Ovary (tissue), 9 donors: ENCODE data around the gene LAMC1. TPM values are rescaled to one million over a fixed set of nuclear protein-coding genes. Genes with fewer than 3 reads are reported as not detected.
"Not testable (repeated sequence)": the region's sequence is repeated elsewhere in the genome, so short reads cannot be mapped to it uniquely, and the experiment has no call there.

ENCODE experiments used
- DNase-seq, 5 donors: peaks; one replicate each; pipeline ENCODE4 v3.0.0-alpha.2; 2019 to 2020
- H3K27ac ChIP-seq, 2 donors: fragments of 200-600 bp; one replicate each; pipeline versions ENCODE4 v1.5.1 to v1.8.0; 2019 to 2022
- H3K27me3 ChIP-seq: fragments of 200-600 bp; one replicate; pipeline ENCODE4 v1.8.0; 2022
- H3K36me3 ChIP-seq: fragments of 200-600 bp; sonication (generic); one replicate; pipeline ENCODE4 v1.5.1; 2019
- H3K4me1 ChIP-seq: one replicate; pipeline ENCODE4 v1.8.1; 2013; ENCODE audit warnings: mild to moderate bottlenecking, moderate library complexity; ENCODE audit not compliant: insufficient read depth
- H3K4me3 ChIP-seq: fragments of 200-600 bp; sonication (generic); one replicate; pipeline ENCODE4 v1.5.1; 2017
- H3K9me3 ChIP-seq, 2 donors: fragments of 200-600 bp in 1 of 2; sonication (generic) in 1 of 2; one replicate each; pipeline versions ENCODE4 v1.5.1 to v1.8.1; 2013 to 2019; ENCODE audit warnings: mild to moderate bottlenecking in 1 of 2, moderate library complexity in 1 of 2
- CTCF ChIP-seq, 3 donors: fragments of 450-650 bp in 2 of 3; fragments of 200-600 bp in 1 of 3; IDR thresholded peaks; one replicate each; pipeline versions ENCODE4 v1.5.1 to v1.8.0; 2016 to 2022; ENCODE audit warnings: antibody characterized with exemption in 3 of 3, mild to moderate bottlenecking in 1 of 3
- EP300 ChIP-seq: sonication (generic); formaldehyde crosslinking; IDR thresholded peaks from one replicate; pipeline ENCODE4 v1.6.1; 2017; ENCODE audit warnings: antibody characterized with exemption
- POLR2A ChIP-seq: fragments of 450-650 bp; IDR thresholded peaks from one replicate; pipeline ENCODE4 v1.6.1; 2017; ENCODE audit warnings: antibody characterized with exemption, mild to moderate bottlenecking, moderate library complexity
- WGBS, 3 donors: extraction: QIAGEN DNeasy Blood & Tissue Kit in 1 of 3; methylation state at CpG; one replicate each; pipeline versions ENCODE4 v1.1.5 to v1.1.7; 2013 to 2017; 5-methylcytosine and 5-hydroxymethylcytosine counted together
- intact Hi-C, 4 donors: fragments of 100-400 bp; cut with DNase I; formaldehyde crosslinking; loops; one replicate each; pipeline versions ENCODE4 v1.11.0 to v1.15.1; 2022 to 2023
- polyA plus RNA-seq, 2 donors: library from polyadenylated mRNA; stranded (reverse); fragments of 200-250 nt in 1 of 2; fragments of 350-450 nt in 1 of 2; fragmentation: Illumina TruSeq in 1 of 2; extraction: RNeasy Lipid Tissue Mini Kit (QIAGEN cat#74804) in 1 of 2; gene quantifications; one replicate each; pipeline ENCODE4 v1.2.3, GENCODE V29; 2013 to 2014
- total RNA-seq, 7 donors: library from RNA; depleted of rRNA in 2 of 7; stranded (reverse); fragments of >200 nt in 2 of 7; fragmentation: NEBNext Ultra II Directional in 3 of 7; extraction: Animal tissue kit (Norgen Biotek cat#: 25700) in 3 of 7; gene quantifications; one replicate each; pipeline versions ENCODE4 v1.1.0 to v1.2.4, GENCODE V29; 2016 to 2023
- donor health status: DM: no; HTN: no; CAD: no; lungs with moderate emphysema.
- donor health status: DM: no; HTN: no; CAD: no.
- donor health status: Bipolar disorder and iron deficiency.
- donor health status: DM: yes; HTN: yes; CAD: no.
- donor health status: DM: no; HTN: no; CAD: no.
- donor health status: DM: yes; HTN: yes; CAD: no.

Gene LAMC1
- total and polyA plus RNA-seq, 9 donors = 51.3 to 205 (median 85.2) TPM

DNA sequence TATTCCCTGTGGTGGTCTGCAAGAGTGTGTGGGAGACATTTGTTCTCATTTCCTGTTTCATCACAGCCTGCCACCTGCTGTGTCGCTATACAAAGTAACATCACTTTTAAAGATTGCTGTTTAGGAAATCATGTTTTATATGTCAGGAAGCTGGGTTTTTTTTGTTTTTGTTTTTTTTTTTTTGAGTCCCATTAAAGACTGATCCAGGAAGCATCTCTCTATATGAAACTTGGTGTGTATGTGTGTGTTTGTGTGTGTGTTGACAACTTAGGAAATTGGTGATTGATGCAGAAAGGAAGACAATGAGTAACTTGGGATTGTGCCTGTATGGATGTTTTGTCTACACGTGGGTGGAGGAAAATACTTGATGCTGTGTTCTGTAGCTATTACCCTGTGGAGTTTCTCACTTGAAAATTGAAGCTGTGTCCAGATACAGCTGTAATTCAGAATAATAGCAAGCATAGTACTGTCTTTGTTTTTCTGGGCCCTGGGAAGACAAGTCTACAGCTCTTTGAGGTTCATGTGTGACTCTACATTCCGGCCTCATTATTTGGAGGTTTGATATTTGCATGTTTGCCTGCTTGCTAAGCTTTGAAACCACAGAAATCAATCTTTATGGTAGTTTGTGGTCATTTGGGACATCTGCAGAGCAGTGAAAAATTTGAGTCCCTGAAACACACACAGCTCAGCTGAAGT, 47.9 kb downstream of the LAMC1 start:
- no peak for DNase-seq
- WGBS, 3 donors = 16 to 23% (median 17%) methylated on average over 3 of the region's 3 CpGs
- H3K4me3 ChIP-seq = no peak overlapping the region
- no peaks in the 10 kb centered on the region for H3K9me3 ChIP-seq
- intact Hi-C loops = loop anchor here in 1 of 4 donors (10.0 kb wide), 1 partner anchor 46 kb away; the partner anchor contains the start of gene LAMC1
- TF ChIP-seq CTCF (IDR thresholded peaks at IDR 0.05) (no peak), EP300 (no peak), POLR2A (no peak)
- peaks cover 9% of the 10 kb centered on the region for H3K4me1 ChIP-seq
- H3K27me3 ChIP-seq = no peaks in the 10 kb centered on the region
- no peaks in the 10 kb centered on the region for H3K36me3 ChIP-seq
- H3K27ac ChIP-seq = no peak overlapping the region

DNA sequence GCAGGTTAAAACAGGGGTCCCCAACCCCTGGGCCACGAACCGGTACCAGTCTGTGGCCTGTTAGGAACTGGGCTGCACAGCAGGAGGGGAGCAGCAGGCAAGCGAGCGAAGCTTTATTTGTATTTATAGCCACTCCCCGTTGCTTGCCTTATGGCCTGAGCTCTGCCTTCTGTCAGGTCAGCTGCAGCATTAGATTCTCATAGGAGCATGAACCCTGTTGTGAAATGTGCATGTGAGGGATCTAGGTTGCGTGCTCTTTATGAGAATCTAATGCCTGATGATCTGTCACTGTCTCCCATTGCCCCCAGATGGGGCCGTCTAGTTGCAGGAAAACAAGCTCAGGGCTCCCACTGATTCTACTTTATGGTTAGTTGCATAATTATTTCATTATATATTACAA, 49.4 kb downstream of the LAMC1 start:
- not testable (repeated sequence) for H3K27me3 ChIP-seq, DNase-seq, H3K9me3 ChIP-seq, H3K4me3 ChIP-seq, H3K4me1 ChIP-seq, H3K27ac ChIP-seq, H3K36me3 ChIP-seq
- WGBS, 3 donors = 84 to 86% (median 85%) methylated on average over 7 of the region's 7 CpGs
- intact Hi-C loops = loop anchor here in 1 of 4 donors (10.0 kb wide), 1 partner anchor 48 kb away; the partner anchor contains the start of gene LAMC1

- H3K4me3 ChIP-seq = no peak overlapping the region
- DNase-seq = no peak
- TF ChIP-seq EP300 = no peak
- no peaks in the 10 kb centered on the region for H3K27me3 ChIP-seq
- H3K9me3 ChIP-seq = no peaks in the 10 kb centered on the region
- peaks cover 9% of the 10 kb centered on the region for H3K4me1 ChIP-seq
- H3K27ac ChIP-seq = no peak overlapping the region
- no peaks in the 10 kb centered on the region for H3K36me3 ChIP-seq
- intact Hi-C loops = loop anchor here in 1 of 4 donors (10.0 kb wide), 1 partner anchor 49 kb away; the partner anchor contains the start of gene LAMC1
These were observed 50.1 kb downstream of the LAMC1 start for GRCh38 chr1:183073320-183073719.

DNA sequence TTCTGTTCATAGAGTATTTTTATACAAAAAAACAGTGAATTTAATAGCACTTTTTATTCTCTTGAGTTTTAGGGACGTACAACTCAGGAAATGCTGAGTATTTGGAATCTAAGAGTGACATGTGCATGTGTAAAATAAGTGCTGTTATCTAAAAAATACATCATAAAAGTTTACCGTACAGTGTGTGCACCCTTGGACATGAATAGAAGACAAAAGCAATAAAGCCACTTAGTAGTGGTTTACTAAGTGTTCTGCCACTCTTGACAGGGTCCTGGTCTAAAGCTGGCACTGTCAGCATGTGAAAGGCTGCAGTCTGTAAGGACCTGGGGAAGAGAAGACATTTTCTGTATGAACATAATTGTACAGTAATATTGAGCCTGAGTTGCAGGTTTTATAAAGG, 51.0 kb downstream of the LAMC1 start:
- WGBS, 3 donors = 64 to 78% (median 68%) methylated on average over 2 of the region's 2 CpGs
- no peak overlapping the region for H3K4me3 ChIP-seq
- intact Hi-C loops = loop anchor here in 1 of 4 donors (10.0 kb wide), 1 partner anchor 49 kb away; the partner anchor contains the start of gene LAMC1
- no peaks in the 10 kb centered on the region for H3K36me3 ChIP-seq
- no peaks in the 10 kb centered on the region for H3K27me3 ChIP-seq
- no peak overlapping the region for H3K27ac ChIP-seq
- H3K4me1 ChIP-seq = peaks cover 10% of the 10 kb centered on the region
- DNase-seq = no peak
- no peaks in the 10 kb centered on the region for H3K9me3 ChIP-seq
- no peak for TF ChIP-seq CTCF (IDR thresholded peaks at IDR 0.05)
- TF ChIP-seq POLR2A = no peak
- TF ChIP-seq EP300 = no peak

GRCh38 chr1:183075861-183076260, 52.6 kb downstream of the LAMC1 start:
- no peaks in the 10 kb centered on the region for H3K36me3 ChIP-seq
- 43 to 60% (median 51%) methylated on average over 1 of the region's 1 CpG for WGBS, 3 donors
- H3K9me3 ChIP-seq = no peaks in the 10 kb centered on the region
- DNase-seq = no peak
- peaks cover 12% of the 10 kb centered on the region for H3K4me1 ChIP-seq
- no peak overlapping the region for H3K4me3 ChIP-seq
- H3K27me3 ChIP-seq = no peaks in the 10 kb centered on the region
- intact Hi-C loops = loop anchor here in 1 of 4 donors (10.0 kb wide), 1 partner anchor 51 kb away; the partner anchor contains the start of gene LAMC1
- no peak overlapping the region for H3K27ac ChIP-seq
- TF ChIP-seq POLR2A (no peak), CTCF (IDR thresholded peaks at IDR 0.05) (no peak), EP300 (no peak)
